HepG2 (cell line): ENCODE results near the gene HCK. TPM values are rescaled to one million over a fixed set of nuclear protein-coding genes. Genes with fewer than 3 reads are reported as not detected.

Source experiments
- ATAC-seq: fragments of 200-7000 bp; cut with Tn5 transposase; 3 replicates; pipeline ENCODE4 v1.9.1; 2020; ENCODE audit warnings: mild to moderate bottlenecking, moderate library complexity
- Bru-seq: library from RNA; stranded (reverse); fragments of 400-500 nt; gene quantifications from one replicate; lab custom pipeline; 2021; lab: Mats Ljungman, UMichigan
- BruChase-seq, 2 experiments: library from RNA; stranded (reverse); fragments of 400-500 nt; gene quantifications; one replicate each; lab custom pipeline; 2021; lab: Mats Ljungman, UMichigan
- BruUV-seq: library from RNA; stranded (reverse); fragments of 400-500 nt; replicated peaks from 2 replicates; lab custom pipeline; 2021; lab: Mats Ljungman, UMichigan
- CTCF ChIA-PET: fragments of 300-600 bp; formaldehyde crosslinking; extraction: SDS; loops from one replicate; lab custom pipeline; 2021; ENCODE audit warnings: low total read pairs, inconsistent platforms, low intra/inter-chr PET ratio; lab: Yijun Ruan, JAX
- POLR2A ChIA-PET: fragments of 350-600 bp; sonication (Branson Sonifier 250); formaldehyde crosslinking; loops from one replicate; lab custom pipeline; 2020; ENCODE audit warnings: antibody characterized with exemption, inconsistent platforms; lab: Yijun Ruan, JAX
- DNase-seq: peaks from one replicate; pipeline ENCODE4 v3.0.0-alpha.2; 2015; ENCODE audit warnings: low spot score
- FAIRE-seq: peaks from 3 replicates; lab custom pipeline; 2011; peaks lifted over from hg19 to GRCh38; lab: Jason Lieb, UNC
- H2AFZ ChIP-seq: one replicate; pipeline ENCODE4 v1.6.1; 2011; ENCODE audit warnings: low read length, inconsistent platforms
- H3K27ac ChIP-seq: fragments of 300-600 bp; 3 replicates; pipeline ENCODE4 v1.8.0; 2011; ENCODE audit warnings: mixed run types, mild to moderate bottlenecking, mixed read lengths, low read length, inconsistent platforms; ENCODE audit not compliant: insufficient read depth; ENCODE audit errors: extremely low read length
- H3K27me3 ChIP-seq, 2 experiments: fragments of 200-600 bp in 1 of 2; 2 replicates in 1 of 2; 3 replicates in 1 of 2; pipeline versions ENCODE4 v1.6.0 to v1.8.0; 2011; ENCODE audit warnings: low read length in 2 of 2, mild to moderate bottlenecking in 2 of 2, moderate library complexity in 2 of 2, inconsistent platforms in 1 of 2; ENCODE audit not compliant: insufficient read depth in 2 of 2, control insufficient read depth in 1 of 2
- H3K36me3 ChIP-seq, 2 experiments: fragments of 200-600 bp in 1 of 2; replicated peaks in 1 of 2; 2 replicates in 1 of 2; 3 replicates in 1 of 2; pipeline versions ENCODE4 v1.5.1 to v1.8.0; 2011; ENCODE audit warnings: low read length in 2 of 2, inconsistent platforms in 1 of 2; ENCODE audit not compliant: insufficient read depth in 2 of 2, control insufficient read depth in 1 of 2
- H3K4me1 ChIP-seq: 2 replicates; pipeline ENCODE4 v1.5.1; 2012; ENCODE audit warnings: low read length, inconsistent platforms; ENCODE audit not compliant: insufficient read depth
- H3K4me2 ChIP-seq: 2 replicates; pipeline ENCODE4 v1.6.0; 2011; ENCODE audit warnings: low read depth, low read length, inconsistent platforms
- H3K4me3 ChIP-seq, 3 experiments: fragments of 200-600 bp in 1 of 3; sonication (generic), shearing (Covaris generic) in 1 of 3; replicated peaks in 1 of 3; 2 replicates each; pipeline ENCODE4 v1.5.1; 2011 to 2016; ENCODE audit warnings: low read length in 3 of 3, inconsistent platforms in 2 of 3, low read depth in 2 of 3, mild to moderate bottlenecking in 2 of 3, control low read depth in 1 of 3, mixed read lengths in 1 of 3; ENCODE audit not compliant: insufficient read depth in 1 of 3
- H3K79me2 ChIP-seq: one replicate; pipeline ENCODE4 v1.6.1; 2011; ENCODE audit warnings: low read length, inconsistent platforms; ENCODE audit not compliant: insufficient read depth
- H3K9ac ChIP-seq: 2 replicates; pipeline ENCODE4 v1.6.0; 2011; ENCODE audit warnings: mild to moderate bottlenecking, low read depth, low read length, inconsistent platforms; ENCODE audit not compliant: insufficient read depth
- H3K9me3 ChIP-seq: 2 replicates; pipeline ENCODE4 v1.5.1; 2012; ENCODE audit warnings: mild to moderate bottlenecking, low read length
- H4K20me1 ChIP-seq: 2 replicates; pipeline ENCODE4 v1.6.0; 2011; ENCODE audit warnings: inconsistent platforms, mild to moderate bottlenecking, low read length, moderate library complexity; ENCODE audit not compliant: insufficient read depth
- NR1H2 ChIP-seq: sonication (generic); formaldehyde crosslinking; IDR thresholded peaks from 2 replicates; pipeline ENCODE4 v1.8.1; 2022; ENCODE audit warnings: low read depth, missing genetic modification reagents, borderline replicate concordance
- ZFY ChIP-seq: sonication (generic); formaldehyde crosslinking; IDR thresholded peaks from 2 replicates; pipeline ENCODE4 v1.4.0; 2020; ENCODE audit warnings: missing genetic modification reagents
- WGBS: methylation state at CpG from one replicate; pipeline ENCODE4 v1.1.6; 2017; ENCODE audit warnings: low lambda C conversion rate; 5-methylcytosine and 5-hydroxymethylcytosine counted together
- in situ Hi-C: cut with HindIII; loops from 2 replicates; pipeline ENCODE4 v1.10.0; 2017; ENCODE audit warnings: low pct_unique_long_range_greater_than_20kb; ENCODE audit not compliant: extremely low pct_ligation_motif_present
- intact Hi-C: fragments of 100-400 bp; cut with micrococcal nuclease; formaldehyde crosslinking; loops from one replicate; pipeline ENCODE4 v1.10.0; 2022; ENCODE audit not compliant: unreplicated experiment
- long read RNA-seq, 2 experiments: library from RNA in 1 of 2; library from polyadenylated mRNA in 1 of 2; stranded (forward) in 1 of 2; unstranded in 1 of 2; transcript quantifications; one replicate each; pipeline ENCODE4 v2.0.0, GENCODE V29; 2019 to 2022
- polyA minus RNA-seq, 3 experiments: library from RNA; depleted of rRNA, polyadenylated mRNA; stranded (reverse); fragments of >200 nt; gene quantifications; 2 replicates each; pipeline ENCODE4 v1.2.3, GENCODE V29; 2011; ENCODE audit warnings: low replicate concordance in 1 of 3
- polyA plus RNA-seq, 8 experiments: library from polyadenylated mRNA; depleted of rRNA in 3 of 8; stranded (reverse) in 7 of 8; unstranded in 1 of 8; fragments of >200 nt; fragmentation: Illumina TruSeq in 4 of 8; extraction: Trizol in 4 of 8; gene quantifications; 2 replicates each; pipeline versions ENCODE4 v1.2.1 to v1.2.3, GENCODE V29; 2011 to 2016; ENCODE audit warnings: low read depth in 4 of 8, missing spikeins in 1 of 8, mixed read lengths in 1 of 8; ENCODE audit not compliant: insufficient read depth in 1 of 8
- total RNA-seq, 5 experiments: library from RNA; depleted of rRNA; stranded (reverse); fragments of >200 nt; fragmentation: Illumina TruSeq; extraction: Trizol; gene quantifications; 2 replicates each; pipeline ENCODE4 v1.2.3, GENCODE V29; 2016; ENCODE audit warnings: low read depth in 1 of 5
- TF ChIP-seq, protein P1 (sequence below): sonication (generic); formaldehyde crosslinking; IDR thresholded peaks from 2 replicates; pipeline ENCODE4 v1.5.1; 2020; ENCODE audit warnings: missing genetic modification reagents, mild to moderate bottlenecking, borderline replicate concordance
- TF ChIP-seq, protein P2 (sequence below): sonication (generic); formaldehyde crosslinking; IDR thresholded peaks from 2 replicates; pipeline ENCODE4 v1.9.0; 2022; ENCODE audit warnings: missing genetic modification reagents, mild to moderate bottlenecking, borderline replicate concordance
- TF ChIP-seq, protein P3 (sequence below): IDR thresholded peaks from 2 replicates; pipeline ENCODE4 v1.6.1; 2018; ENCODE audit warnings: missing genetic modification reagents

HCK gene
- total RNA-seq (2016; rRNA removed; fragmentation: Illumina TruSeq; extraction: Trizol) (not detected in 2 replicates), polyA plus RNA-seq (2011; rRNA removed) (0.04 and 0.10 TPM in 2 replicates), polyA minus RNA-seq (2011; rRNA and poly(A)+ RNA removed; ENCODE audit: low replicate concordance) (not detected in 2 replicates), Bru-seq, nascent RNA (percentile 5 among the genes with signal in this experiment), BruChase-seq, experiment 1, labeled RNA remaining after a 6-hour chase (percentile 3 among the genes with signal in this experiment), BruChase-seq, experiment 2, labeled RNA remaining after a 2-hour chase (percentile 8 among the genes with signal in this experiment)
- not detected in 2 replicates for total RNA-seq (2016; cell fraction: cytosol; rRNA removed; fragmentation: Illumina TruSeq; extraction: Trizol; ENCODE audit: low read depth)
- not detected in 2 replicates for total RNA-seq (2016; cell fraction: insoluble cytoplasmic fraction; rRNA removed; fragmentation: Illumina TruSeq; extraction: Trizol)
- not detected in 2 replicates for total RNA-seq (2016; cell fraction: membrane; rRNA removed; fragmentation: Illumina TruSeq; extraction: Trizol)
- not detected in 2 replicates for total RNA-seq (2016; cell fraction: nucleus; rRNA removed; fragmentation: Illumina TruSeq; extraction: Trizol)
- polyA plus RNA-seq (2011; cell fraction: cytosol; rRNA removed) = 0.05 TPM in 1 of 2 replicates, not detected in the other
- polyA plus RNA-seq (2011; cell fraction: nucleus; rRNA removed) = 0.06 TPM in 1 of 2 replicates, not detected in the other
- not detected in 2 replicates for polyA plus RNA-seq (2012)
- polyA plus RNA-seq (2016; cell fraction: cytosol; fragmentation: Illumina TruSeq; extraction: Trizol; ENCODE audit: low read depth) = not detected in 2 replicates
- not detected in 2 replicates for polyA plus RNA-seq (2016; cell fraction: insoluble cytoplasmic fraction; fragmentation: Illumina TruSeq; extraction: Trizol; ENCODE audit: low read depth)
- polyA plus RNA-seq (2016; cell fraction: membrane; fragmentation: Illumina TruSeq; extraction: Trizol; ENCODE audit: low read depth) = not detected in 2 replicates
- not detected in 2 replicates for polyA plus RNA-seq (2016; cell fraction: nucleus; fragmentation: Illumina TruSeq; extraction: Trizol; ENCODE audit: insufficient read depth, low read depth)
- polyA minus RNA-seq (2011; cell fraction: cytosol; rRNA and poly(A)+ RNA removed) = not detected in 2 replicates
- not detected in 2 replicates for polyA minus RNA-seq (2011; cell fraction: nucleus; rRNA and poly(A)+ RNA removed)
- long read RNA-seq, experiment 1 = 0 reads
- long read RNA-seq, experiment 2 = 0 reads

DNA sequence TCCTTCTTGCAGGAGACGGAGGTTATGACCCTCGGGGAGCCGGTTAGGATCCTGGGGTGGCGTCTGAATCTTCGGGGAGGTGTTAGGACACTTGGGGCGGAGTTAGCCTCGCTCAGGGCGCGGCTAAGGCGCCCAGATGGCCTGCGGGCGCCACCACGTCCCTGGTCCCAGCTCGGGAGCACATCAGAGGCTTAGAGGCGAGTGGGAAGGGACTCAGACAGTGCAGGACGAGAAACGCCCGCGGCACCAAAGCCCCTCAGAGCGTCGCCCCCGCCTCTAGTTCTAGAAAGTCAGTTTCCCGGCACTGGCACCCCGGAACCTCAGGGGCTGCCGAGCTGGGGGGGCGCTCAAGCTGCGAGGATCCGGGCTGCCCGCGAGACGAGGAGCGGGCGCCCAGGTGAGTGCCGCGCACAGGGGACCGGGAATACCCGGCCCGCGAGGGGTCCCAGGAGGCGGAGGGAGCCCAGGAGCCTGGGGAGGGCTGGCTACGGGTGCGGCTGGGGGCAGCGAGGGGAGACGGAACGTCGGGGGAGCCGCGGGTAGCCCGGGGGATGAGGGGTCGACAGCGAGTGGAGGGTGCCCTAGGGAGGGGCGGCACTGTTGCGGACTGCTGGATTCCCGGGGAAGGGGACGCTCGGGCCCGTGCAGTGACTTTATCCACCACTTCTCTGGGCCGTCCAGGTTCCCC lies at the start of gene HCK:
TSS of gene HCK (plus strand) at position 153 of the 688 bp plus-strand sequence.
- TF ChIP-seq ZFY (CRISPR knock-in tag) = no peak
- no peak for TF ChIP-seq NR1H2 (CRISPR knock-in tag)
- TF ChIP-seq, protein P1, sequence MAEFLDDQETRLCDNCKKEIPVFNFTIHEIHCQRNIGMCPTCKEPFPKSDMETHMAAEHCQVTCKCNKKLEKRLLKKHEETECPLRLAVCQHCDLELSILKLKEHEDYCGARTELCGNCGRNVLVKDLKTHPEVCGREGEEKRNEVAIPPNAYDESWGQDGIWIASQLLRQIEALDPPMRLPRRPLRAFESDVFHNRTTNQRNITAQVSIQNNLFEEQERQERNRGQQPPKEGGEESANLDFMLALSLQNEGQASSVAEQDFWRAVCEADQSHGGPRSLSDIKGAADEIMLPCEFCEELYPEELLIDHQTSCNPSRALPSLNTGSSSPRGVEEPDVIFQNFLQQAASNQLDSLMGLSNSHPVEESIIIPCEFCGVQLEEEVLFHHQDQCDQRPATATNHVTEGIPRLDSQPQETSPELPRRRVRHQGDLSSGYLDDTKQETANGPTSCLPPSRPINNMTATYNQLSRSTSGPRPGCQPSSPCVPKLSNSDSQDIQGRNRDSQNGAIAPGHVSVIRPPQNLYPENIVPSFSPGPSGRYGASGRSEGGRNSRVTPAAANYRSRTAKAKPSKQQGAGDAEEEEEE (CRISPR knock-in tag) = no peak
- TF ChIP-seq, protein P2, sequence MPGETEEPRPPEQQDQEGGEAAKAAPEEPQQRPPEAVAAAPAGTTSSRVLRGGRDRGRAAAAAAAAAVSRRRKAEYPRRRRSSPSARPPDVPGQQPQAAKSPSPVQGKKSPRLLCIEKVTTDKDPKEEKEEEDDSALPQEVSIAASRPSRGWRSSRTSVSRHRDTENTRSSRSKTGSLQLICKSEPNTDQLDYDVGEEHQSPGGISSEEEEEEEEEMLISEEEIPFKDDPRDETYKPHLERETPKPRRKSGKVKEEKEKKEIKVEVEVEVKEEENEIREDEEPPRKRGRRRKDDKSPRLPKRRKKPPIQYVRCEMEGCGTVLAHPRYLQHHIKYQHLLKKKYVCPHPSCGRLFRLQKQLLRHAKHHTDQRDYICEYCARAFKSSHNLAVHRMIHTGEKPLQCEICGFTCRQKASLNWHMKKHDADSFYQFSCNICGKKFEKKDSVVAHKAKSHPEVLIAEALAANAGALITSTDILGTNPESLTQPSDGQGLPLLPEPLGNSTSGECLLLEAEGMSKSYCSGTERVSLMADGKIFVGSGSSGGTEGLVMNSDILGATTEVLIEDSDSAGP = peak; percentile 17; the same call in 1 of the 2 replicates
- TF ChIP-seq, protein P3, sequence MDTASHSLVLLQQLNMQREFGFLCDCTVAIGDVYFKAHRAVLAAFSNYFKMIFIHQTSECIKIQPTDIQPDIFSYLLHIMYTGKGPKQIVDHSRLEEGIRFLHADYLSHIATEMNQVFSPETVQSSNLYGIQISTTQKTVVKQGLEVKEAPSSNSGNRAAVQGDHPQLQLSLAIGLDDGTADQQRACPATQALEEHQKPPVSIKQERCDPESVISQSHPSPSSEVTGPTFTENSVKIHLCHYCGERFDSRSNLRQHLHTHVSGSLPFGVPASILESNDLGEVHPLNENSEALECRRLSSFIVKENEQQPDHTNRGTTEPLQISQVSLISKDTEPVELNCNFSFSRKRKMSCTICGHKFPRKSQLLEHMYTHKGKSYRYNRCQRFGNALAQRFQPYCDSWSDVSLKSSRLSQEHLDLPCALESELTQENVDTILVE (CRISPR knock-in tag) = no peak
- TF ChIP-seq, all 625 proteins: peak for 1
- no TSS peak for BruUV-seq
- no peak within 1 kb of the TSS for H3K27ac ChIP-seq
- H3K9me3 ChIP-seq = no peaks in the 10 kb centered on the region
- FAIRE-seq (no peak), DNase-seq (no peak), ATAC-seq (peak; percentile 60)
- no peaks in the 10 kb centered on the region for H3K4me1 ChIP-seq
- peaks cover 19 to 70% of the 10 kb centered on the region in 2 experiments for H3K27me3 ChIP-seq
- H3K79me2 ChIP-seq = no peaks in the 10 kb centered on the region
- H3K4me2 ChIP-seq = no peak within 1 kb of the TSS
- H3K4me3 ChIP-seq = no peak within 1 kb of the TSS; a peak in 1 of 6 replicates
- POLR2A ChIA-PET = no interaction called here
- WGBS = 12% methylated on average over 58 of the region's 58 CpGs
- intact Hi-C loops = no loop called here
- H4K20me1 ChIP-seq = no peaks in the 10 kb centered on the region; the same call in 1 of the 2 replicates
- CTCF ChIA-PET = no interaction called here
- H3K9ac ChIP-seq = no peak within 1 kb of the TSS
- no peaks in the 10 kb centered on the region for H3K36me3 ChIP-seq
- in situ Hi-C loops = no loop called here
- H2AFZ ChIP-seq = no peak within 1 kb of the TSS
